Gastrocnemius medialis (tissue), 4 donors: ENCODE data around the gene CACNA1A.

Experiments used
- CTCF ChIP-seq, 5 experiments: fragments of 450-650 bp in 3 of 5; fragments of 200-600 bp in 2 of 5; sonication (generic) in 2 of 5; IDR thresholded peaks in 4 of 5; conservative IDR thresholded peaks in 1 of 5; 1 replicate in 4 of 5; 2 replicates in 1 of 5; pipeline ENCODE4 v1.5.1; 2016 to 2019; ENCODE audit warnings: antibody characterized with exemption in 5 of 5, mild to moderate bottlenecking in 3 of 5, moderate library complexity in 3 of 5
- POLR2A ChIP-seq, 2 donors: fragments of 450-650 bp; IDR thresholded peaks; one replicate each; pipeline ENCODE4 v1.6.1; 2017; ENCODE audit warnings: antibody characterized with exemption in 2 of 2, mild to moderate bottlenecking in 2 of 2, moderate library complexity in 2 of 2

GRCh38 chr19:13207237-13207845 is 298.9 kb downstream of the CACNA1A start:
- no peak for TF ChIP-seq CTCF (IDR thresholded peaks at IDR 0.05 in 4 of 5, conservative IDR thresholded peaks at IDR 0.05 in 1 of 5)
- TF ChIP-seq POLR2A (IDR thresholded peaks at IDR 0.05), result no peak
